Neural cell (in vitro differentiated cells): ENCODE measurements around the gene PWWP2B. TPM values are rescaled to one million over a fixed set of nuclear protein-coding genes. Genes with fewer than 3 reads are reported as not detected.

ENCODE experiments used
- H2AFZ ChIP-seq: fragments of 200-600, 300-800 bp; sonication (generic), shearing (Covaris generic); 2 replicates; pipeline ENCODE4 v1.6.0; 2014; ENCODE audit warnings: low read depth, mild to moderate bottlenecking, antibody characterized with exemption, low read length, moderate library complexity
- H3F3A ChIP-seq: fragments of 200-600 bp; shearing (Covaris generic); 2 replicates; pipeline ENCODE4 v1.6.1; 2016; ENCODE audit warnings: mild to moderate bottlenecking, moderate library complexity, mixed read lengths, antibody characterized with exemption, low read length; ENCODE audit not compliant: insufficient read depth, poor library complexity, severe bottlenecking
- H3K27ac ChIP-seq: fragments of 200-600, 300-800 bp; sonication (generic), shearing (Covaris generic); 2 replicates; pipeline ENCODE4 v1.5.1; 2014; ENCODE audit warnings: mild to moderate bottlenecking, low read length, moderate library complexity
- H3K27me3 ChIP-seq: fragments of 300-800, 200-600 bp; sonication (generic), shearing (Covaris generic); 2 replicates; pipeline ENCODE4 v1.6.0; 2014; ENCODE audit warnings: mild to moderate bottlenecking, low read depth, low read length, moderate library complexity; ENCODE audit not compliant: insufficient read depth
- H3K36me3 ChIP-seq: fragments of 300-800, 200-600 bp; sonication (generic), shearing (Covaris generic); 2 replicates; pipeline ENCODE4 v1.5.1; 2014; ENCODE audit warnings: mild to moderate bottlenecking, antibody characterized with exemption, low read length, moderate library complexity; ENCODE audit not compliant: insufficient read depth
- H3K4me2 ChIP-seq: fragments of 300-800, 200-600 bp; sonication (generic), shearing (Covaris generic); 2 replicates; pipeline ENCODE4 v1.6.0; 2014; ENCODE audit warnings: mild to moderate bottlenecking, low read length
- H3K4me3 ChIP-seq: fragments of 300-800, 200-600 bp; sonication (generic), shearing (Covaris generic); 2 replicates; pipeline ENCODE4 v1.5.1; 2014; ENCODE audit warnings: mild to moderate bottlenecking, low read length, moderate library complexity
- H3K79me2 ChIP-seq: fragments of 200-600 bp; shearing (Covaris generic); replicated peaks from 2 replicates; pipeline ENCODE4 v1.6.0; 2014; ENCODE audit warnings: mild to moderate bottlenecking, low read length, moderate library complexity; ENCODE audit not compliant: insufficient read depth
- H3K9ac ChIP-seq: fragments of 300-800, 200-600 bp; sonication (generic), shearing (Covaris generic); 2 replicates; pipeline ENCODE4 v1.6.1; 2016; ENCODE audit warnings: mild to moderate bottlenecking, low read length, mixed read lengths
- H3K9me2 ChIP-seq: fragments of 200-600 bp; shearing (Covaris generic); 2 replicates; pipeline ENCODE4 v1.6.1; 2016; ENCODE audit warnings: mild to moderate bottlenecking, low read length, mixed read lengths; ENCODE audit not compliant: insufficient read depth
- H3K9me3 ChIP-seq: fragments of 200-600, 300-800 bp; sonication (generic), shearing (Covaris generic); 2 replicates; pipeline ENCODE4 v1.6.1; 2016; ENCODE audit warnings: mild to moderate bottlenecking, mixed run types, low read length, moderate library complexity, mixed read lengths
- H4K20me1 ChIP-seq: fragments of 200-600 bp; shearing (Covaris generic); 2 replicates; pipeline ENCODE4 v1.6.1; 2016; ENCODE audit warnings: mild to moderate bottlenecking, mixed run types; ENCODE audit not compliant: insufficient read depth
- CTCF ChIP-seq: fragments of 450-650 bp; IDR thresholded peaks from 2 replicates; pipeline ENCODE4 v1.5.1; 2014; ENCODE audit warnings: antibody characterized with exemption, mild to moderate bottlenecking, moderate library complexity; ENCODE audit not compliant: poor library complexity, severe bottlenecking
- EP300 ChIP-seq: fragments of 450-650 bp; conservative IDR thresholded peaks from 2 replicates; pipeline ENCODE4 v1.6.1; 2014; ENCODE audit warnings: antibody characterized with exemption, mild to moderate bottlenecking, moderate library complexity; ENCODE audit not compliant: poor library complexity, severe bottlenecking
- EZH2 ChIP-seq: fragments of 200-600, 300-800 bp; shearing (Covaris generic), sonication (generic); IDR thresholded peaks from 2 replicates; pipeline ENCODE4 v1.6.1; 2014; ENCODE audit warnings: antibody characterized with exemption, low read length, borderline replicate concordance, mild to moderate bottlenecking; ENCODE audit not compliant: insufficient read depth, poor library complexity, severe bottlenecking
- MXI1 ChIP-seq: fragments of 450-650 bp; conservative IDR thresholded peaks from 2 replicates; pipeline ENCODE4 v1.6.1; 2014; ENCODE audit warnings: antibody characterized with exemption, mild to moderate bottlenecking; ENCODE audit not compliant: poor library complexity, severe bottlenecking
- POLR2AphosphoS5 ChIP-seq: IDR thresholded peaks from 2 replicates; pipeline ENCODE4 v1.6.1; 2012
- RAD21 ChIP-seq: fragments of 450-650 bp; conservative IDR thresholded peaks from 2 replicates; pipeline ENCODE4 v1.6.1; 2014; ENCODE audit warnings: antibody characterized with exemption, mild to moderate bottlenecking, moderate library complexity
- REST ChIP-seq: IDR thresholded peaks from 2 replicates; pipeline ENCODE4 v1.6.1; 2012; ENCODE audit warnings: borderline replicate concordance
- SMC3 ChIP-seq: fragments of 450-650 bp; conservative IDR thresholded peaks from 2 replicates; pipeline ENCODE4 v1.6.1; 2014; ENCODE audit warnings: antibody characterized with exemption, mild to moderate bottlenecking, moderate library complexity; ENCODE audit not compliant: poor library complexity
- TAF1 ChIP-seq: IDR thresholded peaks from 2 replicates; pipeline ENCODE4 v1.6.1; 2012; ENCODE audit warnings: low read depth
- polyA plus RNA-seq: library from polyadenylated mRNA; depleted of rRNA; stranded (reverse); fragments of >200 nt; gene quantifications from 2 replicates; pipeline ENCODE4 v1.2.3, GENCODE V29; 2014

PWWP2B gene
- polyA plus RNA-seq, 1 donor from 2014 or later, result 13.0 TPM

- Histone ChIP-seq H3K4me2 (no peak overlapping the region), H3K4me3 (no peak overlapping the region), H3K27ac (no peak overlapping the region), H3K36me3 (no peaks in the 10 kb centered on the region), H3K27me3 (no peaks in the 10 kb centered on the region), H3K9me3 (no peaks in the 10 kb centered on the region), H3K9ac (no peak overlapping the region), H2AFZ (no peak overlapping the region), H4K20me1 (no peaks in the 10 kb centered on the region), H3K79me2 (no peaks in the 10 kb centered on the region), H3K9me2 (no peaks in the 10 kb centered on the region), H3F3A (no peaks in the 10 kb centered on the region)
- TF ChIP-seq REST, result no peak
- no peak for TF ChIP-seq EZH2
- no peak for TF ChIP-seq POLR2AphosphoS5
Measured at GRCh38 chr10:132462463-132463332, 65.7 kb downstream of the PWWP2B start.

GRCh38 chr10:132463333-132464255, 66.6 kb downstream of the PWWP2B start:
- H3K9ac ChIP-seq, result no peak overlapping the region
- no peaks in the 10 kb centered on the region for H3F3A ChIP-seq
- H3K9me2 ChIP-seq, result no peaks in the 10 kb centered on the region
- H3K27ac ChIP-seq, result no peak overlapping the region
- H3K79me2 ChIP-seq, result no peaks in the 10 kb centered on the region
- H3K27me3 ChIP-seq, result no peaks in the 10 kb centered on the region
- no peak for TF ChIP-seq CTCF
- TF ChIP-seq EZH2, result no peak
- no peak for TF ChIP-seq MXI1
- TF ChIP-seq SMC3, result no peak
- no peak for TF ChIP-seq REST
- no peak for TF ChIP-seq RAD21
- no peak for TF ChIP-seq TAF1
- TF ChIP-seq POLR2AphosphoS5, result no peak
- no peak for TF ChIP-seq EP300
- no peaks in the 10 kb centered on the region for H3K9me3 ChIP-seq
- no peaks in the 10 kb centered on the region for H4K20me1 ChIP-seq
- no peak overlapping the region for H3K4me2 ChIP-seq
- no peak overlapping the region for H3K4me3 ChIP-seq
- no peaks in the 10 kb centered on the region for H3K36me3 ChIP-seq
- H2AFZ ChIP-seq, result no peak overlapping the region
